ENCODE measurements around the gene GLRX5.

DNA sequence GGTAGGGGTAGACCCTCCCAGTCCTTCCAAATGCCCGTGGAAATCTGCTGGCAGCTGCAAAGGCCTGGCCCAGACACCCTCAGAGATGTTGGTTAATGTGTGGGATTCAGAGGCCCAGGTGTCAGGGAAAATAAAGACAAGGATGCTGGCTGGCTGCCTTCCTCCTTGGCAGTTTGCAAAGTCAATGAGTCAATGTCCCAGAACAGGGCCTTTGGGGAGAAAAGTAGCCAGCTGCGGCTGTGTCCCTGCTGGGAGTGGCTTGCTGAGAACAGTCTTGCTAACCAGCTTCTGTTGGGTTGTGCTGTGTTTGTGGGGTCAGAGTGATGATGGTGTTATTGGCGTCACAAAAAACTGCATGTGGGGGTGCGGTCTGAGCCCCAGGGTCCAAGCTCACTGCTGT is 29.2 kb downstream of the GLRX5 start:
- TF ChIP-seq, protein P1, sequence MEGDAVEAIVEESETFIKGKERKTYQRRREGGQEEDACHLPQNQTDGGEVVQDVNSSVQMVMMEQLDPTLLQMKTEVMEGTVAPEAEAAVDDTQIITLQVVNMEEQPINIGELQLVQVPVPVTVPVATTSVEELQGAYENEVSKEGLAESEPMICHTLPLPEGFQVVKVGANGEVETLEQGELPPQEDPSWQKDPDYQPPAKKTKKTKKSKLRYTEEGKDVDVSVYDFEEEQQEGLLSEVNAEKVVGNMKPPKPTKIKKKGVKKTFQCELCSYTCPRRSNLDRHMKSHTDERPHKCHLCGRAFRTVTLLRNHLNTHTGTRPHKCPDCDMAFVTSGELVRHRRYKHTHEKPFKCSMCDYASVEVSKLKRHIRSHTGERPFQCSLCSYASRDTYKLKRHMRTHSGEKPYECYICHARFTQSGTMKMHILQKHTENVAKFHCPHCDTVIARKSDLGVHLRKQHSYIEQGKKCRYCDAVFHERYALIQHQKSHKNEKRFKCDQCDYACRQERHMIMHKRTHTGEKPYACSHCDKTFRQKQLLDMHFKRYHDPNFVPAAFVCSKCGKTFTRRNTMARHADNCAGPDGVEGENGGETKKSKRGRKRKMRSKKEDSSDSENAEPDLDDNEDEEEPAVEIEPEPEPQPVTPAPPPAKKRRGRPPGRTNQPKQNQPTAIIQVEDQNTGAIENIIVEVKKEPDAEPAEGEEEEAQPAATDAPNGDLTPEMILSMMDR (IDR thresholded peaks at IDR 0.05), result no peak
- TF ChIP-seq ZFX (IDR thresholded peaks at IDR 0.05; ENCODE audit: borderline replicate concordance), result no peak

Data from 22Rv1 (cell line).